Measurements from ENCODE around the gene LRRC9. TPM values are rescaled to one million over a fixed set of nuclear protein-coding genes. Genes with fewer than 3 reads are reported as not detected.

The LRRC9 gene
- polyA plus RNA-seq, 1 of the 3 experiments (the other 2 are of a cell fraction): not detected

DNA sequence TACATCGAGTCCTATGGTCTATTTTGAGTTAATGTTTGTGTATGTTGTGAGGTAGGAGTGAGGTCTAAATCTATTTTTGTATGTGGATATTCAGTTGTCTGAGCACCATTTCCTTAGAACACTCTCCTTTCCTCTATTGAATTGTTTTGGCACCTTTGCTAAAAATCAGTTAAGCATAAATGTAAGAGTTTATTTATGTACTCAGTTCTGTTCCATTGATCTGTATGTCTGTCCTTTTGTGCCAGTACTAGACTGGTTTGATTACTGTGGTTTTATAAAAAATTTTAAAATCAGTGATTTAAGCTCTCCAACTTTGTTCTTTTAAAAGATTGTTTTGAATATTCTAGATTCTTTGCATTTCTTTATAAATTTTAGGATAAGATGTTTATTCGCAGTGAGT lies 101.7 kb downstream of the LRRC9 start:
- Histone ChIP-seq H2AFZ (ENCODE audit: low read depth) (no peak overlapping the region), H3K4me3 (ENCODE audit: low read depth in 2 of 2, low read length in 1 of 2) (no peak overlapping the region), H3K9ac (no peak overlapping the region), H3K4me2 (no peak overlapping the region), H3K36me3 (replicated peaks in 1 of 2; ENCODE audit: control insufficient read depth in 1 of 2, insufficient read depth in 2 of 2, low read length in 1 of 2) (no peaks in the 10 kb centered on the region), H3K79me2 (ENCODE audit: insufficient read depth) (no peaks in the 10 kb centered on the region), H3K27ac (ENCODE audit: low read depth in 2 of 2, low read length in 1 of 2) (no peak overlapping the region), H4K20me1 (ENCODE audit: insufficient read depth) (no peaks in the 10 kb centered on the region), H3K9me3 (no peaks in the 10 kb centered on the region), H3K4me1 (ENCODE audit: control insufficient read depth in 1 of 2, insufficient read depth in 2 of 2, low read depth in 1 of 2, low read length in 1 of 2) (no peaks in the 10 kb centered on the region), H3K27me3 (ENCODE audit: insufficient read depth) (no peaks in the 10 kb centered on the region), H3K9me2 (no peaks in the 10 kb centered on the region), H3F3A (replicated peaks; ENCODE audit: insufficient read depth) (no peaks in the 10 kb centered on the region)
- ChIA-PET POLR2A (no interaction called here), CTCF (no interaction called here)
- TF ChIP-seq, protein P1, sequence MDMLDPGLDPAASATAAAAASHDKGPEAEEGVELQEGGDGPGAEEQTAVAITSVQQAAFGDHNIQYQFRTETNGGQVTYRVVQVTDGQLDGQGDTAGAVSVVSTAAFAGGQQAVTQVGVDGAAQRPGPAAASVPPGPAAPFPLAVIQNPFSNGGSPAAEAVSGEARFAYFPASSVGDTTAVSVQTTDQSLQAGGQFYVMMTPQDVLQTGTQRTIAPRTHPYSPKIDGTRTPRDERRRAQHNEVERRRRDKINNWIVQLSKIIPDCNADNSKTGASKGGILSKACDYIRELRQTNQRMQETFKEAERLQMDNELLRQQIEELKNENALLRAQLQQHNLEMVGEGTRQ (IDR thresholded peaks at IDR 0.05; ENCODE audit: borderline replicate concordance, low read depth, low read length): no peak
- TF ChIP-seq, protein P2, sequence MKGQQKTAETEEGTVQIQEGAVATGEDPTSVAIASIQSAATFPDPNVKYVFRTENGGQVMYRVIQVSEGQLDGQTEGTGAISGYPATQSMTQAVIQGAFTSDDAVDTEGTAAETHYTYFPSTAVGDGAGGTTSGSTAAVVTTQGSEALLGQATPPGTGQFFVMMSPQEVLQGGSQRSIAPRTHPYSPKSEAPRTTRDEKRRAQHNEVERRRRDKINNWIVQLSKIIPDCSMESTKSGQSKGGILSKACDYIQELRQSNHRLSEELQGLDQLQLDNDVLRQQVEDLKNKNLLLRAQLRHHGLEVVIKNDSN (IDR thresholded peaks at IDR 0.05; ENCODE audit: borderline replicate concordance, low read depth): no peak
- no peak for DNase-seq
- 33% methylated on average over 2 of the region's 2 CpGs for WGBS (ENCODE audit: low lambda C conversion rate)

DNA sequence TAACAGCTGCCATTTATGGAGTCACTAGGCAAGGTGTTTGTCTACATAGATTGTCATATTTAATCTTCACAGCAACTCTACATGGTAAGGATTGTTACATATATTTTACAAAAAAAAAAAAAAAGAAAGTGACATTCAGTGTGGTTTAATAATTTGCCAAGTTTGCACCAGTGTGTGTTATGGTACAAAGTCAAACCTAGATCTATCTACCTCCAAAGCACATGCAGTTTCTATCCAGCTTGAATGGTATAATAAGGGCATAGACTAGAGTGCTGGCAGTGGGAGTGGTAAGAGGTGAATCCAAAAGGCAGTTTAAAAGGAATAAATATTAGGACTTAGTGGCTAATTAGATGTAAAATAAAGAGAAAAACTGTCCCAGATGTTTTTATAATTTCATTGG lies 105.6 kb downstream of the LRRC9 start:
- Histone ChIP-seq H3F3A (replicated peaks; ENCODE audit: insufficient read depth) (no peaks in the 10 kb centered on the region), H4K20me1 (ENCODE audit: insufficient read depth) (no peaks in the 10 kb centered on the region), H3K79me2 (ENCODE audit: insufficient read depth) (no peaks in the 10 kb centered on the region), H3K27me3 (ENCODE audit: insufficient read depth) (no peaks in the 10 kb centered on the region), H3K27ac (ENCODE audit: low read depth in 2 of 2, low read length in 1 of 2) (no peak overlapping the region), H3K4me3 (ENCODE audit: low read depth in 2 of 2, low read length in 1 of 2) (no peak overlapping the region), H3K9ac (no peak overlapping the region), H3K4me2 (no peak overlapping the region), H3K4me1 (ENCODE audit: control insufficient read depth in 1 of 2, insufficient read depth in 2 of 2, low read depth in 1 of 2, low read length in 1 of 2) (no peaks in the 10 kb centered on the region), H3K9me2 (no peaks in the 10 kb centered on the region), H3K9me3 (no peaks in the 10 kb centered on the region), H2AFZ (ENCODE audit: low read depth) (no peak overlapping the region), H3K36me3 (replicated peaks in 1 of 2; ENCODE audit: control insufficient read depth in 1 of 2, insufficient read depth in 2 of 2, low read length in 1 of 2) (no peaks in the 10 kb centered on the region)
- DNase-seq: no peak
- CTCF ChIA-PET: no interaction called here
- TF ChIP-seq SMC3 (IDR thresholded peaks at IDR 0.05; ENCODE audit: low read depth, low read length): no peak
- TF ChIP-seq, protein P3, sequence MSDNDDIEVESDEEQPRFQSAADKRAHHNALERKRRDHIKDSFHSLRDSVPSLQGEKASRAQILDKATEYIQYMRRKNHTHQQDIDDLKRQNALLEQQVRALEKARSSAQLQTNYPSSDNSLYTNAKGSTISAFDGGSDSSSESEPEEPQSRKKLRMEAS (IDR thresholded peaks at IDR 0.05; ENCODE audit: low read depth): no peak
- TF ChIP-seq TCF12 (IDR thresholded peaks at IDR 0.05): no peak
- TF ChIP-seq TAF1 (IDR thresholded peaks at IDR 0.05; ENCODE audit: borderline replicate concordance, low read depth, low read length): no peak
- TF ChIP-seq NFIC (IDR thresholded peaks at IDR 0.05; ENCODE audit: borderline replicate concordance): no peak
- TF ChIP-seq, protein P4, sequence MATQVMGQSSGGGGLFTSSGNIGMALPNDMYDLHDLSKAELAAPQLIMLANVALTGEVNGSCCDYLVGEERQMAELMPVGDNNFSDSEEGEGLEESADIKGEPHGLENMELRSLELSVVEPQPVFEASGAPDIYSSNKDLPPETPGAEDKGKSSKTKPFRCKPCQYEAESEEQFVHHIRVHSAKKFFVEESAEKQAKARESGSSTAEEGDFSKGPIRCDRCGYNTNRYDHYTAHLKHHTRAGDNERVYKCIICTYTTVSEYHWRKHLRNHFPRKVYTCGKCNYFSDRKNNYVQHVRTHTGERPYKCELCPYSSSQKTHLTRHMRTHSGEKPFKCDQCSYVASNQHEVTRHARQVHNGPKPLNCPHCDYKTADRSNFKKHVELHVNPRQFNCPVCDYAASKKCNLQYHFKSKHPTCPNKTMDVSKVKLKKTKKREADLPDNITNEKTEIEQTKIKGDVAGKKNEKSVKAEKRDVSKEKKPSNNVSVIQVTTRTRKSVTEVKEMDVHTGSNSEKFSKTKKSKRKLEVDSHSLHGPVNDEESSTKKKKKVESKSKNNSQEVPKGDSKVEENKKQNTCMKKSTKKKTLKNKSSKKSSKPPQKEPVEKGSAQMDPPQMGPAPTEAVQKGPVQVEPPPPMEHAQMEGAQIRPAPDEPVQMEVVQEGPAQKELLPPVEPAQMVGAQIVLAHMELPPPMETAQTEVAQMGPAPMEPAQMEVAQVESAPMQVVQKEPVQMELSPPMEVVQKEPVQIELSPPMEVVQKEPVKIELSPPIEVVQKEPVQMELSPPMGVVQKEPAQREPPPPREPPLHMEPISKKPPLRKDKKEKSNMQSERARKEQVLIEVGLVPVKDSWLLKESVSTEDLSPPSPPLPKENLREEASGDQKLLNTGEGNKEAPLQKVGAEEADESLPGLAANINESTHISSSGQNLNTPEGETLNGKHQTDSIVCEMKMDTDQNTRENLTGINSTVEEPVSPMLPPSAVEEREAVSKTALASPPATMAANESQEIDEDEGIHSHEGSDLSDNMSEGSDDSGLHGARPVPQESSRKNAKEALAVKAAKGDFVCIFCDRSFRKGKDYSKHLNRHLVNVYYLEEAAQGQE (IDR thresholded peaks at IDR 0.05; ENCODE audit: low read depth, low read length): no peak
- TF ChIP-seq, protein P1 (IDR thresholded peaks at IDR 0.05; ENCODE audit: borderline replicate concordance, low read depth, low read length): no peak
- no peak for TF ChIP-seq SIN3A (IDR thresholded peaks at IDR 0.05; ENCODE audit: borderline replicate concordance, low read depth, low read length)
- no peak for TF ChIP-seq GABPA (IDR thresholded peaks at IDR 0.05; ENCODE audit: low read depth)
- no peak for TF ChIP-seq RXRA (IDR thresholded peaks at IDR 0.05; ENCODE audit: borderline replicate concordance, low read depth)
- TF ChIP-seq, protein P2 (IDR thresholded peaks at IDR 0.05; ENCODE audit: borderline replicate concordance, low read depth): no peak
- no peak for TF ChIP-seq RCOR1 (IDR thresholded peaks at IDR 0.05; ENCODE audit: low read length)
- TF ChIP-seq TEAD4 (IDR thresholded peaks at IDR 0.05; ENCODE audit: borderline replicate concordance, insufficient read depth): no peak
- no peak for TF ChIP-seq MXI1 (IDR thresholded peaks at IDR 0.05; ENCODE audit: low read depth, low read length)
- no peak for TF ChIP-seq CHD2 (IDR thresholded peaks at IDR 0.05; ENCODE audit: low read length, partially characterized antibody)
- TF ChIP-seq, protein P5, sequence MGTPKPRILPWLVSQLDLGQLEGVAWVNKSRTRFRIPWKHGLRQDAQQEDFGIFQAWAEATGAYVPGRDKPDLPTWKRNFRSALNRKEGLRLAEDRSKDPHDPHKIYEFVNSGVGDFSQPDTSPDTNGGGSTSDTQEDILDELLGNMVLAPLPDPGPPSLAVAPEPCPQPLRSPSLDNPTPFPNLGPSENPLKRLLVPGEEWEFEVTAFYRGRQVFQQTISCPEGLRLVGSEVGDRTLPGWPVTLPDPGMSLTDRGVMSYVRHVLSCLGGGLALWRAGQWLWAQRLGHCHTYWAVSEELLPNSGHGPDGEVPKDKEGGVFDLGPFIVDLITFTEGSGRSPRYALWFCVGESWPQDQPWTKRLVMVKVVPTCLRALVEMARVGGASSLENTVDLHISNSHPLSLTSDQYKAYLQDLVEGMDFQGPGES (IDR thresholded peaks at IDR 0.05; ENCODE audit: low read depth, low read length): no peak
- no peak for TF ChIP-seq FOXJ3 (CRISPR knock-in tag; IDR thresholded peaks at IDR 0.05)
- POLR2A ChIA-PET: no interaction called here

Measured in SK-N-SH (cell line).